Vagina (tissue), 2 donors: ENCODE results near the gene MYCN. TPM values are rescaled to one million over a fixed set of nuclear protein-coding genes. Genes with fewer than 3 reads are reported as not detected.
"Not testable (repeated sequence)": the region's sequence is repeated elsewhere in the genome, so short reads cannot be mapped to it uniquely, and the experiment has no call there.

Source experiments
- DNase-seq, 2 donors: peaks; one replicate each; pipeline ENCODE4 v3.0.0-alpha.2; 2017; ENCODE audit errors: extremely low spot score in 2 of 2
- H3K27ac ChIP-seq: fragments of 200-600 bp; sonication (generic); one replicate; pipeline ENCODE4 v1.5.1; 2019
- H3K27me3 ChIP-seq: fragments of 200-600 bp; sonication (generic); one replicate; pipeline ENCODE4 v1.5.1; 2019
- H3K36me3 ChIP-seq, 2 donors: fragments of 200-600 bp; sonication (generic); one replicate each; pipeline ENCODE4 v1.5.1; 2017 to 2019
- H3K4me1 ChIP-seq: fragments of 200-600 bp; sonication (generic); one replicate; pipeline ENCODE4 v1.5.1; 2019
- H3K4me3 ChIP-seq, 2 donors: fragments of 200-600 bp; sonication (generic); 1 replicate in 1 of 2; 2 replicates in 1 of 2; pipeline ENCODE4 v1.5.1; 2016 to 2019
- H3K9me3 ChIP-seq: fragments of 200-600 bp; sonication (generic); one replicate; pipeline ENCODE4 v1.5.1; 2019
- POLR2A ChIP-seq, 2 donors: fragments of 450-650 bp; IDR thresholded peaks; one replicate each; pipeline ENCODE4 v1.6.1; 2017; ENCODE audit warnings: antibody characterized with exemption in 2 of 2, mild to moderate bottlenecking in 2 of 2, moderate library complexity in 2 of 2
- POLR2AphosphoS5 ChIP-seq, 2 donors: sonication (generic); formaldehyde crosslinking; IDR thresholded peaks; one replicate each; pipeline ENCODE4 v1.9.0; 2017; ENCODE audit warnings: antibody characterized with exemption in 2 of 2, mild to moderate bottlenecking in 2 of 2, low read depth in 1 of 2; ENCODE audit not compliant: insufficient read depth in 1 of 2
- intact Hi-C: fragments of 100-400 bp; cut with DNase I; formaldehyde crosslinking; loops from one replicate; pipeline ENCODE4 v1.15.1; 2023
- total RNA-seq: library from RNA; depleted of rRNA; stranded (reverse); fragments of >200 nt; gene quantifications from one replicate; pipeline ENCODE4 v1.2.3, GENCODE V29; 2016
- TF ChIP-seq, protein P1 (sequence below), 3 experiments: fragments of 450-650 bp in 2 of 3; fragments of 200-600 bp in 1 of 3; sonication (generic) in 1 of 3; IDR thresholded peaks; one replicate each; pipeline ENCODE4 v1.5.1; 2017 to 2019; ENCODE audit warnings: antibody characterized with exemption in 3 of 3, mild to moderate bottlenecking in 2 of 3, moderate library complexity in 2 of 3

MYCN gene
- total RNA-seq, 1 donor from 2014 or later = 2.0 TPM

GRCh38 chr2:15913146-15913545 lies 27.2 kb upstream of the MYCN start:
- TF ChIP-seq POLR2AphosphoS5 (IDR thresholded peaks at IDR 0.05; ENCODE audit: insufficient read depth in 1 of 2, low read depth in 1 of 2) (no peak), POLR2A (IDR thresholded peaks at IDR 0.05) (no peak)
- TF ChIP-seq, protein P1, sequence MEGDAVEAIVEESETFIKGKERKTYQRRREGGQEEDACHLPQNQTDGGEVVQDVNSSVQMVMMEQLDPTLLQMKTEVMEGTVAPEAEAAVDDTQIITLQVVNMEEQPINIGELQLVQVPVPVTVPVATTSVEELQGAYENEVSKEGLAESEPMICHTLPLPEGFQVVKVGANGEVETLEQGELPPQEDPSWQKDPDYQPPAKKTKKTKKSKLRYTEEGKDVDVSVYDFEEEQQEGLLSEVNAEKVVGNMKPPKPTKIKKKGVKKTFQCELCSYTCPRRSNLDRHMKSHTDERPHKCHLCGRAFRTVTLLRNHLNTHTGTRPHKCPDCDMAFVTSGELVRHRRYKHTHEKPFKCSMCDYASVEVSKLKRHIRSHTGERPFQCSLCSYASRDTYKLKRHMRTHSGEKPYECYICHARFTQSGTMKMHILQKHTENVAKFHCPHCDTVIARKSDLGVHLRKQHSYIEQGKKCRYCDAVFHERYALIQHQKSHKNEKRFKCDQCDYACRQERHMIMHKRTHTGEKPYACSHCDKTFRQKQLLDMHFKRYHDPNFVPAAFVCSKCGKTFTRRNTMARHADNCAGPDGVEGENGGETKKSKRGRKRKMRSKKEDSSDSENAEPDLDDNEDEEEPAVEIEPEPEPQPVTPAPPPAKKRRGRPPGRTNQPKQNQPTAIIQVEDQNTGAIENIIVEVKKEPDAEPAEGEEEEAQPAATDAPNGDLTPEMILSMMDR (IDR thresholded peaks at IDR 0.05) = no peak

DNA sequence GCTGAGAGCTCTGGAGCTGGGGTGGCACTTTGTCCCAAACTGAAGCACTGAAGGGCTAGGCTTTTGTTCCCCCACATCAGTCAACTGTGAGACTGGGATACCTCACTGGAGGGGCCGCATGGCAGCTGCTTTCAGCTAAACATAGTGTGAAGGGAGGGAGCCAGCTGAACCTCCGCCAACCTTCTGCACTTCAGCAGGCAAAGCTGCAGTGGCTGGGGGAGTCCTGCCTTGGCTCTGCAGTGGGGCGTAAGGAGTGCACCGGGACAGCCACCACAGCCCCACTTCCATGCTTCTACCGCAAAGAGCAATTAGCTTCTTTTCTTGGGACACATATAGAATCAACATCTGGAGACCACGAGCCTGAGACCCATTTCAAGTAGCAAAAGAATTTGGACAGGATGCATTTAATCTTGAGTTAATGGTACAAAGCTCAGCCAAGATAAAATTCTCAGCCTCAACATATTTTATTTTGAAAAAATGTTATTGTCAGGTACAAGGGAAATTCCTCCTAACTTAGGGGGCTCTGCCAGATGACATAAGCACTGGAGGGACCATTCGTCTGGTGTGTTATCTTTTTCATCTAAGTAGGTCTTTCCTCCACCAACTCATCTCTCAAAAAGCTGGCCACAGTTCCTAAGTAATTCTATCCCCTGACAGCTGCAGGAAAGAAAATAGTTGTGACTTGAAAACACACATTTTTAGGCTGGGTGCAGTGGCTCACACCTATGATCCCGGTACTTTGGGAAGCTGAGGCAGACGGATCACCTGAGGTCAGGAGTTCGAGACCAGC lies 25.6 kb upstream of the MYCN start:
- Histone ChIP-seq H3K4me1 (peaks cover 8% of the 10 kb centered on the region), H3K36me3 (no peaks in the 10 kb centered on the region), H3K27ac (no peak overlapping the region), H3K4me3 (no peak overlapping the region), H3K27me3 (no peaks in the 10 kb centered on the region), H3K9me3 (no peaks in the 10 kb centered on the region)
- intact Hi-C loops = no loop called here
- no peak for TF ChIP-seq POLR2AphosphoS5 (IDR thresholded peaks at IDR 0.05; ENCODE audit: insufficient read depth in 1 of 2, low read depth in 1 of 2)
- TF ChIP-seq, protein P1 (IDR thresholded peaks at IDR 0.05) = no peak
- TF ChIP-seq POLR2A (IDR thresholded peaks at IDR 0.05) = no peak
- no peak for DNase-seq

More at GRCh38 chr2:15913146-15913545, 27.2 kb upstream of the MYCN start:
- no peaks in the 10 kb centered on the region for H3K36me3 ChIP-seq
- no peaks in the 10 kb centered on the region for H3K27me3 ChIP-seq
- DNase-seq = no peak
- intact Hi-C loops = no loop called here
- no peak overlapping the region for H3K27ac ChIP-seq
- peaks cover 8% of the 10 kb centered on the region for H3K4me1 ChIP-seq
- H3K9me3 ChIP-seq = no peaks in the 10 kb centered on the region
- no peak overlapping the region for H3K4me3 ChIP-seq

GRCh38 chr2:15915546-15915945 lies 24.8 kb upstream of the MYCN start:
- H3K27me3 ChIP-seq, H3K27ac ChIP-seq, H3K9me3 ChIP-seq, H3K4me3 ChIP-seq, H3K36me3 ChIP-seq, DNase-seq, H3K4me1 ChIP-seq, intact Hi-C loops: not testable (repeated sequence)

DNA sequence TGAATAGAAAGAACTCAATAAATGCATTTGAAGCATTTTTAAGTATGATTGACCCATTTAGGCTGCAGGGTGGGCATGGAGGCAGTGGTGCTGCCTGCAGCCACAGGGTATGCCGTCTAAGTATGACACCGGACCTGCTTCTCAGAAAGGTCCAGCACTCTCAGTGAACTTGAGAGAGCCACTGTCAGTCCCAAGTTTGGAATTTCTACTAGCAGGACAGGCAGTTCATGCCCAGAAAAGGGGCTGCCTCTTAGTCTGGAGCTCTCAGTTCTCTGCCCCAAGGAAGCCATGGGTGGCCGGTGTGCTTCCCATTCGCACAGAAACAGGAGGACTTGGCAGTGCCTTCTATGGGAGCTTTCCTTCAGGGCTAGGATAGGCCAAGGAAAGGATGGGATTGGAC lies 24.0 kb upstream of the MYCN start:
- Histone ChIP-seq H3K27me3 (no peaks in the 10 kb centered on the region), H3K4me3 (no peak overlapping the region), H3K9me3 (no peaks in the 10 kb centered on the region), H3K27ac (no peak overlapping the region), H3K4me1 (peaks cover 8% of the 10 kb centered on the region), H3K36me3 (no peaks in the 10 kb centered on the region)
- TF ChIP-seq, protein P1 (IDR thresholded peaks at IDR 0.05) = no peak
- TF ChIP-seq POLR2A (IDR thresholded peaks at IDR 0.05) = no peak
- no peak for TF ChIP-seq POLR2AphosphoS5 (IDR thresholded peaks at IDR 0.05; ENCODE audit: insufficient read depth in 1 of 2, low read depth in 1 of 2)
- intact Hi-C loops = no loop called here
- no peak for DNase-seq

DNA sequence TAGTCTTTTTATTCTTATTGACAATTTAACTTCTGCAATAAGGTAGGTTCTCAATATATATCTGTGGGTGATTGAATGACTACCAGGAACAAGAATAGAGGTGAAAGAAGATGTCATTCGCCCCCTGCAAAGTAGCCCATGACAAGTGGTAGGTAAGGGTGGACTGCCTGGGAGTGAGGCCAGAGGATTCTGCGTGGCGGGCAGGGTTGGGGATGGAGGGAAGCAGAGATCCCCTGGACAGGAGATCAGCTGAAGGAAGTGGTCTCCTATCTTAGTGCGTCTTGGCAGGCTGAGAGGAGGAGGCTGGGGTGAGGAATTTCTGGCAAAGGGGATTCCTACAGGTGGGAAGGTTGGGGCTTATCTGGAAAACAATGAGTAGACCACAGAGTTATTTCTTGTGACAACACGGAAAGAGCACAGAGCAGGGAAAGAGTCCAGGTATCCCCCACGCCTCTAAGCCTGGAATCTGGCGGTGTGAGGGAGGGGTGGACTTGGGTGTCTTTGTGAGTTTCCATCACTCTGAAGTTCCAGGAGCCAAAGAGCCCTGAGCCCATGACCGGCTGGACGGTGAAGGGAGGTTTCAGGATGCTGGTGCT lies 21.5 kb upstream of the MYCN start:
- Histone ChIP-seq H3K27ac (no peak overlapping the region), H3K4me3 (no peak overlapping the region), H3K9me3 (no peaks in the 10 kb centered on the region), H3K27me3 (no peaks in the 10 kb centered on the region), H3K36me3 (no peaks in the 10 kb centered on the region), H3K4me1 (no peaks in the 10 kb centered on the region)
- TF ChIP-seq POLR2A (IDR thresholded peaks at IDR 0.05) (no peak), POLR2AphosphoS5 (IDR thresholded peaks at IDR 0.05; ENCODE audit: insufficient read depth in 1 of 2, low read depth in 1 of 2) (no peak)
- TF ChIP-seq, protein P1 (IDR thresholded peaks at IDR 0.05) = no peak
- peak in 1 of 2 donors; percentile 82 for DNase-seq
- intact Hi-C loops = no loop called here
